ENCODE results near the gene METTL6.
"Not testable (repeated sequence)": the region's sequence is repeated elsewhere in the genome, so short reads cannot be mapped to it uniquely, and the experiment has no call there.

- TF ChIP-seq POLR2AphosphoS5 (IDR thresholded peaks at IDR 0.05), result not testable (repeated sequence)
- TF ChIP-seq, protein P1, sequence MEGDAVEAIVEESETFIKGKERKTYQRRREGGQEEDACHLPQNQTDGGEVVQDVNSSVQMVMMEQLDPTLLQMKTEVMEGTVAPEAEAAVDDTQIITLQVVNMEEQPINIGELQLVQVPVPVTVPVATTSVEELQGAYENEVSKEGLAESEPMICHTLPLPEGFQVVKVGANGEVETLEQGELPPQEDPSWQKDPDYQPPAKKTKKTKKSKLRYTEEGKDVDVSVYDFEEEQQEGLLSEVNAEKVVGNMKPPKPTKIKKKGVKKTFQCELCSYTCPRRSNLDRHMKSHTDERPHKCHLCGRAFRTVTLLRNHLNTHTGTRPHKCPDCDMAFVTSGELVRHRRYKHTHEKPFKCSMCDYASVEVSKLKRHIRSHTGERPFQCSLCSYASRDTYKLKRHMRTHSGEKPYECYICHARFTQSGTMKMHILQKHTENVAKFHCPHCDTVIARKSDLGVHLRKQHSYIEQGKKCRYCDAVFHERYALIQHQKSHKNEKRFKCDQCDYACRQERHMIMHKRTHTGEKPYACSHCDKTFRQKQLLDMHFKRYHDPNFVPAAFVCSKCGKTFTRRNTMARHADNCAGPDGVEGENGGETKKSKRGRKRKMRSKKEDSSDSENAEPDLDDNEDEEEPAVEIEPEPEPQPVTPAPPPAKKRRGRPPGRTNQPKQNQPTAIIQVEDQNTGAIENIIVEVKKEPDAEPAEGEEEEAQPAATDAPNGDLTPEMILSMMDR (IDR thresholded peaks at IDR 0.05), result not testable (repeated sequence)
These were observed 34.1 kb downstream of the METTL6 start for GRCh38 chr3:15393252-15393651.

All from suprapubic skin (tissue), 3 donors.